ENCODE measurements around the gene ATP2A1. TPM values are rescaled to one million over a fixed set of nuclear protein-coding genes. Genes with fewer than 3 reads are reported as not detected.
"Not testable (repeated sequence)": the region's sequence is repeated elsewhere in the genome, so short reads cannot be mapped to it uniquely, and the experiment has no call there.

Gene ATP2A1
- total RNA-seq, 1 experiment from 2014 or later: 10.7 TPM

DNA sequence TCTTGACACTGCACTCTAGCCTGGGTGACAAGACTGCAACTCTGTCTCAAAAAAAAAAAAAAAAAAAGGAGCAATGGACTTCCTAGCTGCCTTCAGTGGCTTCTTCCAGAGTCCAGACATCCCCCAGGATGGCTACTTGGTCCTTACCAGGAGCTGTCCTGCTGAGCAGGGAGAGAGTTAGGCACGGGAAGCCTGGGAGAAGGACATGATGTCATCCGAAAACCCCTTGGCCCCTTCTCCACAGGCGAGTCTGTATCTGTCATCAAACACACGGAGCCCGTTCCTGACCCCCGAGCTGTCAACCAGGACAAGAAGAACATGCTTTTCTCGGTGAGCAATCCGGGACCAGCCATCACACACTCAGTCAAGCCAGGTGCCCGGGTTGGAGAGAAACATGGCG lies 8.7 kb downstream of the ATP2A1 start:
- Histone ChIP-seq H3K27ac (no peak overlapping the region), H3F3A (ENCODE audit: insufficient read depth, low read depth) (no peaks in the 10 kb centered on the region; the same call in 1 of the 2 replicates), H3K9me2 (ENCODE audit: insufficient read depth) (no peaks in the 10 kb centered on the region), H3K9me3 (ENCODE audit: insufficient read depth, low read depth) (no peaks in the 10 kb centered on the region), H3K4me3 (no peak overlapping the region), H3K4me2 (no peak overlapping the region), H3K27me3 (ENCODE audit: insufficient read depth, low read depth) (no peaks in the 10 kb centered on the region), H4K20me1 (ENCODE audit: insufficient read depth) (no peaks in the 10 kb centered on the region), H3K36me3 (ENCODE audit: low read depth) (no peaks in the 10 kb centered on the region), H3K4me1 (replicated peaks; ENCODE audit: insufficient read depth) (no peaks in the 10 kb centered on the region), H2AFZ (no peak overlapping the region), H3K79me2 (ENCODE audit: low read depth) (no peaks in the 10 kb centered on the region)
- TF ChIP-seq EZH2 (IDR thresholded peaks at IDR 0.05; ENCODE audit: low read depth): no peak
- TF ChIP-seq, protein P1, sequence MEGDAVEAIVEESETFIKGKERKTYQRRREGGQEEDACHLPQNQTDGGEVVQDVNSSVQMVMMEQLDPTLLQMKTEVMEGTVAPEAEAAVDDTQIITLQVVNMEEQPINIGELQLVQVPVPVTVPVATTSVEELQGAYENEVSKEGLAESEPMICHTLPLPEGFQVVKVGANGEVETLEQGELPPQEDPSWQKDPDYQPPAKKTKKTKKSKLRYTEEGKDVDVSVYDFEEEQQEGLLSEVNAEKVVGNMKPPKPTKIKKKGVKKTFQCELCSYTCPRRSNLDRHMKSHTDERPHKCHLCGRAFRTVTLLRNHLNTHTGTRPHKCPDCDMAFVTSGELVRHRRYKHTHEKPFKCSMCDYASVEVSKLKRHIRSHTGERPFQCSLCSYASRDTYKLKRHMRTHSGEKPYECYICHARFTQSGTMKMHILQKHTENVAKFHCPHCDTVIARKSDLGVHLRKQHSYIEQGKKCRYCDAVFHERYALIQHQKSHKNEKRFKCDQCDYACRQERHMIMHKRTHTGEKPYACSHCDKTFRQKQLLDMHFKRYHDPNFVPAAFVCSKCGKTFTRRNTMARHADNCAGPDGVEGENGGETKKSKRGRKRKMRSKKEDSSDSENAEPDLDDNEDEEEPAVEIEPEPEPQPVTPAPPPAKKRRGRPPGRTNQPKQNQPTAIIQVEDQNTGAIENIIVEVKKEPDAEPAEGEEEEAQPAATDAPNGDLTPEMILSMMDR (conservative IDR thresholded peaks at IDR 0.05): no peak
- DNase-seq: no peak
- CTCF ChIA-PET: no interaction called here
- POLR2A ChIA-PET (ENCODE audit: unreplicated experiment): interaction anchor here (0.6 kb wide), 1 partner anchor 19 kb away, joined by 8 read pairs; no protein-coding TSS in a partner anchor
- intact Hi-C loops (cut with micrococcal nuclease; ENCODE audit: unreplicated experiment): no loop called here
- no TSS peak for BruUV-seq (replicated peaks)

DNA sequence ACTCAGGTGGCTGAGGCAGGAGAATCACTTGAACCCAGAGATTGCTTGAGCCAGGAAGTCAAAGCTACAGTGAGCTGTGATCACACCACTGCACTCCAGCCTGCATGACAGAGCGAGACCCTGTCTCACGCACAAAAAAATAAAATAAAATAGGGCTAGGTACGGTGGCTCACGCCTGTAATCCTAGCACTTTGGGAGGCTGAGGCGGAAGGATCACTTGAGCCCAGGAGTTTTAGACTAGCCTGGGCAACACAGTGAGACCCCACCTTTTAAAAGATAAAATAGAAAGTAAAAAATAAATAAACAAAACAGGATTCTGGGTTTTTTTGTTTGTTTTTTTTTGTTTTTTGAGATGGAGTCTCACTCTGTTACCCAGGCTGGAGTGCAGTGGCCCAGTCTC lies 12.1 kb downstream of the ATP2A1 start:
- POLR2A ChIA-PET (ENCODE audit: unreplicated experiment); BruUV-seq (replicated peaks); intact Hi-C loops (cut with micrococcal nuclease; ENCODE audit: unreplicated experiment); CTCF ChIA-PET; H3F3A ChIP-seq (ENCODE audit: insufficient read depth, low read depth); H3K9me2 ChIP-seq (ENCODE audit: insufficient read depth); H4K20me1 ChIP-seq (ENCODE audit: insufficient read depth); H3K27me3 ChIP-seq (ENCODE audit: insufficient read depth, low read depth); H3K4me2 ChIP-seq; H3K4me1 ChIP-seq (replicated peaks; ENCODE audit: insufficient read depth); H3K9me3 ChIP-seq (ENCODE audit: insufficient read depth, low read depth); DNase-seq; H3K4me3 ChIP-seq; H3K36me3 ChIP-seq (ENCODE audit: low read depth); H2AFZ ChIP-seq; H3K79me2 ChIP-seq (ENCODE audit: low read depth); H3K27ac ChIP-seq: not testable (repeated sequence)

DNA sequence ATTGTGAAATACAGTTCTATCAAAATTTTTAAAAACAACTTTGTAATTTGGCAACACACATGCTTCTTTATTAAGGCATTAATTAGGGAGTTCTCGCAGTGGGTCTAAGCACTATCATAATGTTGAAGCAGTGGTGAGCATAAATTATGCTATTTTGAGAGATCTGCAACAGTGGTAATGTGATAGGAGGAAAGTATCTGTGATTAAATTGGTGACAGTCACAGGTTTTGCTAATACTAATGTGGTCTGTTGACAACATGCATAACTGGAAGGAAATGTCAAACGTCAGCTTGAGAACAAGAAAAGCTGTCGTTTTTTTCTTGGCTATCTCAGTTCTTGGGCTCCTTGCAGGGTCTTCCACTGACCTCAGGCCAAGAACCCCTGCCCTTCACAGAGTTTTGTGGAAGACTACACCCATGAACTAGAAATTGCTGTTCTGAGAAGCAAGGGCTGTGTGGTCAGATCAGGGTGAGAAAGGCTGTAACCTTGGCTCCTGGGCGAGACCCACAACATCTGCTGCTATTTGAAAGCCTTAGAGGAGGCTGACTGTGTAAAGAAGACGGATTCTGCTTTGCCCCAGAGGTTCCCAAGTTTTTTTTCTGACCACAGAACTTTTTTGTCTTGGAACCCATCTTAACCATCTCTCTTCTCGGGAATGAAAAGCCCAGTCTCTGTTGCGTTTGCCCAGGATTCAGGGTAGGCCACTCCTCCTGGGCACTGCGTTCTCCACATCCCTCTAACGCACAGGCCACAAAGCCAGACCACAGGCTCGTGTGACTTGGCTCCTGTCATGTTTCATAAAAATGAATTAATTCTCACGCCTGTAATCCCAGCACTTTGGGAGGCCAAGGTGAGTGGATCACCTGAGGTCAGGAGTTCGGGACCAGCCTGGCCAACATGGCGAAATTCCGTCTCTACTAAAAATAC lies 13.9 kb downstream of the ATP2A1 start:
- Histone ChIP-seq H4K20me1 (ENCODE audit: insufficient read depth) (no peaks in the 10 kb centered on the region; the same call in 1 of the 2 replicates), H3F3A (ENCODE audit: insufficient read depth, low read depth) (no peaks in the 10 kb centered on the region; the same call in 1 of the 2 replicates), H3K9me3 (ENCODE audit: insufficient read depth, low read depth) (no peaks in the 10 kb centered on the region), H3K4me2 (no peak overlapping the region), H3K79me2 (ENCODE audit: low read depth) (no peaks in the 10 kb centered on the region), H3K9me2 (ENCODE audit: insufficient read depth) (no peaks in the 10 kb centered on the region), H2AFZ (no peak overlapping the region), H3K27ac (no peak overlapping the region), H3K36me3 (ENCODE audit: low read depth) (no peaks in the 10 kb centered on the region), H3K4me3 (no peak overlapping the region), H3K4me1 (replicated peaks; ENCODE audit: insufficient read depth) (no peaks in the 10 kb centered on the region), H3K27me3 (ENCODE audit: insufficient read depth, low read depth) (no peaks in the 10 kb centered on the region)
- intact Hi-C loops (cut with micrococcal nuclease; ENCODE audit: unreplicated experiment): no loop called here
- DNase-seq: no peak
- CTCF ChIA-PET: no interaction called here
- no peak for TF ChIP-seq EZH2 (IDR thresholded peaks at IDR 0.05; ENCODE audit: low read depth)
- no TSS peak for BruUV-seq (replicated peaks)
- POLR2A ChIA-PET (ENCODE audit: unreplicated experiment): no interaction called here

DNA sequence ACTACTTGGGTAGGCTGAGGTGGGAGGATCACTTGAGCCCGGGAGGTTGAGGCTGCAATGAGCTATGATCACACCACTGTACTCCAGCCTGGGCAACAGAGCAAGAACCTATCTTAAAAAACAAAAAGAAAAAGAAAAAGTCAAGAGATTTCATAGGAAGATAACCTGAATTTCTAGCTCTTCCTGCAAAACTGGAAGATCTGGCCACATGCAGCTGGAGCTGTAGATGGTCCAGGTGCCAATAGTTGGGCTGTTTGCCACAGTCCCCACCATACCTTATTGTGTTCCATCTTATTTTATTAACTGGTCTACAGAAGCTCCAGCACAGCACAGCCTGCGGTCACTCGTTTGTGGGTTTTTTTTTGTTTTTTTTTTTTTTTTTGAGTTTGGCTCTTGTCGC lies 15.0 kb downstream of the ATP2A1 start:
- Histone ChIP-seq H3K4me3 (no peak overlapping the region), H3K9me2 (ENCODE audit: insufficient read depth) (no peaks in the 10 kb centered on the region), H3K36me3 (ENCODE audit: low read depth) (no peaks in the 10 kb centered on the region), H3K79me2 (ENCODE audit: low read depth) (no peaks in the 10 kb centered on the region), H4K20me1 (ENCODE audit: insufficient read depth) (no peaks in the 10 kb centered on the region; the same call in 1 of the 2 replicates), H2AFZ (no peak overlapping the region), H3K4me2 (no peak overlapping the region), H3K27ac (no peak overlapping the region), H3K4me1 (replicated peaks; ENCODE audit: insufficient read depth) (no peaks in the 10 kb centered on the region), H3K9me3 (ENCODE audit: insufficient read depth, low read depth) (no peaks in the 10 kb centered on the region), H3K27me3 (ENCODE audit: insufficient read depth, low read depth) (no peaks in the 10 kb centered on the region), H3F3A (ENCODE audit: insufficient read depth, low read depth) (no peaks in the 10 kb centered on the region; the same call in 1 of the 2 replicates)
- DNase-seq: no peak
- ChIA-PET CTCF (interaction anchor here (0.5 to 0.7 kb wide), 2 partner anchors 45 to 57 kb away, joined by 9 to 10 read pairs; partner anchors contain the start of gene NFATC2IP), POLR2A (ENCODE audit: unreplicated experiment) (interaction anchor here (0.6 kb wide), 1 partner anchor 30 kb away, joined by 4 read pairs; no protein-coding TSS in a partner anchor)
- TF ChIP-seq, protein P1 (conservative IDR thresholded peaks at IDR 0.05): no peak
- no peak for TF ChIP-seq EZH2 (IDR thresholded peaks at IDR 0.05; ENCODE audit: low read depth)
- no TSS peak for BruUV-seq (replicated peaks)
- intact Hi-C loops (cut with micrococcal nuclease; ENCODE audit: unreplicated experiment): no loop called here
